Measurements from ENCODE around the gene BBIP1.
A peak's percentile ranks its signal among the peaks of the same experiment; 100 is the strongest.
"Not testable (repeated sequence)": the region's sequence is repeated elsewhere in the genome, so short reads cannot be mapped to it uniquely, and the experiment has no call there.

The BBIP1 gene

DNA sequence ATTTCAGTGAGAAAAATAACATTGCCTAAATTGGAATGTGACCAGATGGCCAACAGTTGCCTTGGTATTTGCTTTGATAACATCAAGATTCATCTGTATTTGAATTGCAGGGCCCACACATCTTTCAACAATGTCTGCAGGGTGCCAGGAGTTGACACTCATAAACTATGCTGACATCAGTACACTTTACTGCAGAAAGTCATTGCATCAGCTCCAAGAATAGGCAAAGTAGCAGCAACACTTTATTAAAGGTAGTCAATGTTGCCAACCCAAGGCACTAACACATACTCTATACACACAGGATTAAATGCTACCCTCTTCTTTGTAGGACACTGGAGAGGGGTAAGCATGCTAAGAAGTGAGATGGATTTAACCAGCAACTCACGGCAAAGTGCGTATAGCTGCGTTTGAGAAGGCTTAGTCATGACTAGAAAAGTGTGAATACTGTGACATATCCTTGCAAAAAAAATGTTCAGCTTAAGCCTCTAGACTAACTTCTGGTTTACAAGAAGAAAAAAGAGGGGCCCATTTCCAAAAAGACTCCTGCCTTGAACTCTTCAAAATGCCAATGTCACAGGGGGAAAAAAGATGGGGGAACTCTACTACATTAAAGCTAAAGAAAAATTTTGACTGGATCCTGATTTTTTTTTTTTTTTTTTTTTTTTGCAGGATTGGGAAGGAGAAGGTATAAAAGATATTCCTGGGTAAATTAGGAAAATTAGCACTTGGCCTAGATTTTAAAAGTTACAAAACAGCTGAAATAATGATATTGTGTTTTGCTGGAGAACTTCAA is 2.2 kb downstream of the BBIP1 start:
- CTCF ChIA-PET = interaction anchor here (0.6 to 0.7 kb wide), 2 partner anchors 21 to 124 kb away, joined by 3 to 8 read pairs; no protein-coding TSS in a partner anchor
- POLR2A ChIA-PET = interaction anchor here (0.6 to 1.2 kb wide), 5 partner anchors 11 to 131 kb away, joined by 3 to 4 read pairs (median 4); partner anchors contain the start of gene PDCD4
- TF ChIP-seq, protein P1, sequence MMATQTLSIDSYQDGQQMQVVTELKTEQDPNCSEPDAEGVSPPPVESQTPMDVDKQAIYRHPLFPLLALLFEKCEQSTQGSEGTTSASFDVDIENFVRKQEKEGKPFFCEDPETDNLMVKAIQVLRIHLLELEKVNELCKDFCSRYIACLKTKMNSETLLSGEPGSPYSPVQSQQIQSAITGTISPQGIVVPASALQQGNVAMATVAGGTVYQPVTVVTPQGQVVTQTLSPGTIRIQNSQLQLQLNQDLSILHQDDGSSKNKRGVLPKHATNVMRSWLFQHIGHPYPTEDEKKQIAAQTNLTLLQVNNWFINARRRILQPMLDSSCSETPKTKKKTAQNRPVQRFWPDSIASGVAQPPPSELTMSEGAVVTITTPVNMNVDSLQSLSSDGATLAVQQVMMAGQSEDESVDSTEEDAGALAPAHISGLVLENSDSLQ (IDR thresholded peaks at IDR 0.05) = peak; percentile 90
- TF ChIP-seq FOXA1 (IDR thresholded peaks at IDR 0.05) = no peak
- peak; percentile 80; the same call in 1 of the 2 replicates for TF ChIP-seq ARNT (IDR thresholded peaks at IDR 0.05)
- no peak for TF ChIP-seq TARDBP (IDR thresholded peaks at IDR 0.05)
- no peak for TF ChIP-seq NFRKB (IDR thresholded peaks at IDR 0.05)
- no peak for TF ChIP-seq BHLHE40 (IDR thresholded peaks at IDR 0.05; ENCODE audit: borderline replicate concordance)
- TF ChIP-seq CTBP1 (IDR thresholded peaks at IDR 0.05; ENCODE audit: borderline replicate concordance) = peak; percentile 95
- TF ChIP-seq FOXK2 (IDR thresholded peaks at IDR 0.05) = no peak
- peak; percentile 44; the same call in 1 of the 2 replicates for TF ChIP-seq LEF1 (IDR thresholded peaks at IDR 0.05; ENCODE audit: borderline replicate concordance)
- TF ChIP-seq SP1 (IDR thresholded peaks at IDR 0.05) = no peak
- TF ChIP-seq SUZ12 (IDR thresholded peaks at IDR 0.05) = no peak
- no peak for TF ChIP-seq FOXM1 (IDR thresholded peaks at IDR 0.05; ENCODE audit: borderline replicate concordance)
- TF ChIP-seq L3MBTL2 (conservative IDR thresholded peaks at IDR 0.05) = no peak
- no peak for TF ChIP-seq HDGF (IDR thresholded peaks at IDR 0.05; ENCODE audit: borderline replicate concordance)
- TF ChIP-seq ZNF384 (IDR thresholded peaks at IDR 0.05) = peak; percentile 67; the same call in 1 of the 2 replicates
- TF ChIP-seq ELF4 (IDR thresholded peaks at IDR 0.05) = no peak
- DNase-seq (ENCODE audit: extremely low spot score) = peak; percentile 57

DNA sequence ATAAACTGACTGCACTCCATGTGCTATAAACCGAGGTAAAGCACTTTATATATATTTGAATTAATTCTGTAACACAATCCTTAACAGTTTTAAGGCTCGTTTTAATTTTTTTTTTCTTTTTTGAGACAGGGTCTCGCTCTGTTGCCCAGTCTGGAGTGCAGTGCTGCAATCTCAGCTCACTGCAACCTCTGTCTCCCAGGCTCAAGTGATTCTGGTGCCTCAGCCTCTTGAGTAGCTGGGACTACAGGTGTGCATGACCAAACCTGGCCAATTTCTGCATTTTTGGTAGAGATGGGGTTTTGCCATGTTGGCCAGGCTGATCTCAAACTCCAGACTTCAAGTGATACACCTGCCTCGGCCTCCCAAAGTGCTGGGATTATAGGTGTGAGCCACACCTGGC is 3.4 kb downstream of the BBIP1 start:
- CTCF ChIA-PET = not testable (repeated sequence)

DNA sequence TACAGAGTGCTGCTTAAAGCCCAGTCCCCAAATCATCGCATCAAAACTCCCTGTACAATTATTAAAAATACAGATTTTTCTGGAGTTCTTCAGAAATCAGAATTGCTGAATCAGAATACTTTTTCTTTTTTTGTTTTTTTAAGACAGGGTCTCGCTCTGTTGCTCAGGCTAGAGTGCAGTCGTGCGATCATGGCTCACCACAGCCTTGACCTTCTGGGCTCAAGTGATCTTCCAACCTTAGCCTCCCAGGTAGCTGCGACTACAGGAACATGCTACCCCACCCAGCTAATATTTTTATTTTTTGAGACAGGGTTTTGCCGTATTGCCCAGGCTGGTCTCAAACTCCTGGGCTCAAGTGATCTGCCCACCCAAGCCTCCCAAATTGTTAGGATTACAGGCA is 3.9 kb downstream of the BBIP1 start:
- TF ChIP-seq SUZ12 (IDR thresholded peaks at IDR 0.05) (no peak), LEF1 (IDR thresholded peaks at IDR 0.05; ENCODE audit: borderline replicate concordance) (no peak), FOXM1 (IDR thresholded peaks at IDR 0.05; ENCODE audit: borderline replicate concordance) (no peak), ELF4 (IDR thresholded peaks at IDR 0.05) (no peak), FOXA1 (IDR thresholded peaks at IDR 0.05) (no peak), FOXK2 (IDR thresholded peaks at IDR 0.05) (no peak), NFRKB (IDR thresholded peaks at IDR 0.05) (no peak), CTBP1 (IDR thresholded peaks at IDR 0.05; ENCODE audit: borderline replicate concordance) (no peak), L3MBTL2 (conservative IDR thresholded peaks at IDR 0.05) (no peak), BHLHE40 (IDR thresholded peaks at IDR 0.05; ENCODE audit: borderline replicate concordance) (no peak)
- CTCF ChIA-PET = interaction anchor here (0.8 kb wide), 1 partner anchor 21 kb away, joined by 3 read pairs; no protein-coding TSS in a partner anchor
- DNase-seq (ENCODE audit: extremely low spot score) = no peak
- POLR2A ChIA-PET = interaction anchor here (0.9 kb wide), 1 partner anchor 13 kb away, joined by 3 read pairs; no protein-coding TSS in a partner anchor

More for the DNA sequence above, 3.4 kb downstream of the BBIP1 start:
- POLR2A ChIA-PET; DNase-seq (ENCODE audit: extremely low spot score): not testable (repeated sequence)

DNA sequence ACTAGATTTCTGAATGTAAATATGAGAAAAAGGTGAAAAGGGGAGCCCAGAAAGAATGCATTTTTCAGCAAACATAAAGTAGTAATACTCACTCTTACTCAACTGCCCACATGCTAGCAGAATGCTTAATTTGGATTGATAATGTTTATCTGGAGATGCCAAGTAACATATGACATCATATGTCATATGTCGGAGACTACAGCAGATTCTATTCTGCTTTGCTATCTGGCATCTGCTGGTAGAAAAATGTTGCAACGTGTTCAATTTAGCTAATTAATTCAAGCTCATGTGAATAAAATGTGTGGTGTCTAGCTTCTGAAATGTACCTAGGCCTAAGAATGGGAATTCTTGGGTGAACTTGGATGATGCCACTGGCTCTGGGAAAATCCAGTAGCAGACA is 4.5 kb downstream of the BBIP1 start:
- DNase-seq (ENCODE audit: extremely low spot score) = no peak
- CTCF ChIA-PET = interaction anchor here (0.8 kb wide), 1 partner anchor 21 kb away, joined by 3 read pairs; no protein-coding TSS in a partner anchor
- TF ChIP-seq TARDBP (IDR thresholded peaks at IDR 0.05) = no peak
- no peak for TF ChIP-seq FOXM1 (IDR thresholded peaks at IDR 0.05; ENCODE audit: borderline replicate concordance)
- TF ChIP-seq FOXK2 (IDR thresholded peaks at IDR 0.05) = no peak
- no peak for TF ChIP-seq FOXA1 (IDR thresholded peaks at IDR 0.05)
- no peak for TF ChIP-seq CTBP1 (IDR thresholded peaks at IDR 0.05; ENCODE audit: borderline replicate concordance)
- TF ChIP-seq, protein P1 (IDR thresholded peaks at IDR 0.05) = no peak
- TF ChIP-seq SP1 (IDR thresholded peaks at IDR 0.05) = no peak
- TF ChIP-seq BHLHE40 (IDR thresholded peaks at IDR 0.05; ENCODE audit: borderline replicate concordance) = no peak
- TF ChIP-seq HDGF (IDR thresholded peaks at IDR 0.05; ENCODE audit: borderline replicate concordance) = no peak
- TF ChIP-seq LEF1 (IDR thresholded peaks at IDR 0.05; ENCODE audit: borderline replicate concordance) = no peak
- no peak for TF ChIP-seq ZNF384 (IDR thresholded peaks at IDR 0.05)
- TF ChIP-seq NFRKB (IDR thresholded peaks at IDR 0.05) = no peak
- TF ChIP-seq ARNT (IDR thresholded peaks at IDR 0.05) = no peak
- TF ChIP-seq L3MBTL2 (conservative IDR thresholded peaks at IDR 0.05) = no peak
- TF ChIP-seq ELF4 (IDR thresholded peaks at IDR 0.05) = no peak
- TF ChIP-seq SUZ12 (IDR thresholded peaks at IDR 0.05) = no peak
- POLR2A ChIA-PET = interaction anchor here (0.9 to 1.7 kb wide), 2 partner anchors 14 to 43 kb away, joined by 3 to 4 read pairs; partner anchors contain the start of gene PDCD4

DNA sequence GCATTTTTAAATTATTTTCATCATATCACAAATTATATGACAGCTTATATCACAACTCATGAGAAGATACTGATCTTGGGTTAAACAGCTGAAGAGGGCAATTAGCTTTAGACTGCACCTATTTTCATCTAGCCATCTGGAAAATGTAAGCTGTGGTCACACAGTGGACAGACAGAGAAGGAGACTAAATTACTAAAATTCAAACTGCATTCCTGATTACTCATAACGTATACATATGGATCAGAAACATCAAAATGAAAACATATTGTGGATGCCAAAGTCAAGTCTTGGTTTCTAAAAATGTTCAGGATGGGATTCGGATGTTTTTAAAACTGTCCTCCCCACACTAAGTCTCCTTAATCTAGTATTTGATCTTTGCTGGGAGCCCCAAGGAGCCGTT is 6.6 kb downstream of the BBIP1 start:
- CTCF ChIA-PET = interaction anchor here (1.1 kb wide), 1 partner anchor 108 kb away, joined by 3 read pairs; no protein-coding TSS in a partner anchor
- POLR2A ChIA-PET = interaction anchor here (0.9 kb wide), 1 partner anchor 9 kb away, joined by 3 read pairs; no protein-coding TSS in a partner anchor
- TF ChIP-seq ELF4 (IDR thresholded peaks at IDR 0.05) (no peak), LEF1 (IDR thresholded peaks at IDR 0.05; ENCODE audit: borderline replicate concordance) (no peak), FOXK2 (IDR thresholded peaks at IDR 0.05) (no peak), FOXM1 (IDR thresholded peaks at IDR 0.05; ENCODE audit: borderline replicate concordance) (no peak), CTBP1 (IDR thresholded peaks at IDR 0.05; ENCODE audit: borderline replicate concordance) (no peak), ARNT (IDR thresholded peaks at IDR 0.05) (no peak), HDGF (IDR thresholded peaks at IDR 0.05; ENCODE audit: borderline replicate concordance) (no peak)
- DNase-seq (ENCODE audit: extremely low spot score) = no peak

DNA sequence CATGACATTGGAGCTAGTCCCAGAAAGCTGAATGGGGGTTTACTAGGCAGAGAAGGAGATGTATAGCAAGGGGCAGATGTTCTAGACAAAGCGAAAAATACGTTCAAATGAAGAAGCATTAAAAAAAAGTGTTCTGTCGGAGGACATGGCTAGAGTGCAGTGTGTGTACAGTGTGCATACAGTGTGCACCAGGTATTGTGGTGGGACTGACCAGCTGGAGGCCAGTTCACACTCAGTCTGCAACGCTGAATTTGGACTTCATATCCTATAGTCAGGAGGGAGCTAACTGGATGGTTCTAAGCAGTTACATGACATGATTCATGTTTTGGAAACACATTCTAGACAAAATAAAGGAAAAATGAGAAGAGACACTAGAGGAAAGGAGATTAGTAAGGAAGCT is 8.8 kb downstream of the BBIP1 start:
- ChIA-PET CTCF (interaction anchor here (0.7 to 1.1 kb wide), 3 partner anchors 16 to 1571 kb away, joined by 3 read pairs; no protein-coding TSS in a partner anchor), POLR2A (interaction anchor here (0.5 to 1.8 kb wide), 3 partner anchors 9 to 39 kb away, joined by 3 to 10 read pairs (median 3); partner anchors contain the start of genes BBIP1, PDCD4 and SHOC2)
- no peak for DNase-seq (ENCODE audit: extremely low spot score)
- TF ChIP-seq TARDBP (IDR thresholded peaks at IDR 0.05) (no peak), NFRKB (IDR thresholded peaks at IDR 0.05) (no peak), FOXK2 (IDR thresholded peaks at IDR 0.05) (no peak), SUZ12 (IDR thresholded peaks at IDR 0.05) (no peak), LEF1 (IDR thresholded peaks at IDR 0.05; ENCODE audit: borderline replicate concordance) (no peak), ARNT (IDR thresholded peaks at IDR 0.05) (no peak), HDGF (IDR thresholded peaks at IDR 0.05; ENCODE audit: borderline replicate concordance) (no peak), FOXA1 (IDR thresholded peaks at IDR 0.05) (no peak), ZNF384 (IDR thresholded peaks at IDR 0.05) (no peak), L3MBTL2 (conservative IDR thresholded peaks at IDR 0.05) (no peak), FOXM1 (IDR thresholded peaks at IDR 0.05; ENCODE audit: borderline replicate concordance) (no peak), CTBP1 (IDR thresholded peaks at IDR 0.05; ENCODE audit: borderline replicate concordance) (no peak), ELF4 (IDR thresholded peaks at IDR 0.05) (no peak), BHLHE40 (IDR thresholded peaks at IDR 0.05; ENCODE audit: borderline replicate concordance) (no peak), SP1 (IDR thresholded peaks at IDR 0.05) (no peak)
- TF ChIP-seq, protein P1 (IDR thresholded peaks at IDR 0.05) = no peak

Data from HEK293T (cell line).